ENCODE data around the gene ATXN2.

DNA sequence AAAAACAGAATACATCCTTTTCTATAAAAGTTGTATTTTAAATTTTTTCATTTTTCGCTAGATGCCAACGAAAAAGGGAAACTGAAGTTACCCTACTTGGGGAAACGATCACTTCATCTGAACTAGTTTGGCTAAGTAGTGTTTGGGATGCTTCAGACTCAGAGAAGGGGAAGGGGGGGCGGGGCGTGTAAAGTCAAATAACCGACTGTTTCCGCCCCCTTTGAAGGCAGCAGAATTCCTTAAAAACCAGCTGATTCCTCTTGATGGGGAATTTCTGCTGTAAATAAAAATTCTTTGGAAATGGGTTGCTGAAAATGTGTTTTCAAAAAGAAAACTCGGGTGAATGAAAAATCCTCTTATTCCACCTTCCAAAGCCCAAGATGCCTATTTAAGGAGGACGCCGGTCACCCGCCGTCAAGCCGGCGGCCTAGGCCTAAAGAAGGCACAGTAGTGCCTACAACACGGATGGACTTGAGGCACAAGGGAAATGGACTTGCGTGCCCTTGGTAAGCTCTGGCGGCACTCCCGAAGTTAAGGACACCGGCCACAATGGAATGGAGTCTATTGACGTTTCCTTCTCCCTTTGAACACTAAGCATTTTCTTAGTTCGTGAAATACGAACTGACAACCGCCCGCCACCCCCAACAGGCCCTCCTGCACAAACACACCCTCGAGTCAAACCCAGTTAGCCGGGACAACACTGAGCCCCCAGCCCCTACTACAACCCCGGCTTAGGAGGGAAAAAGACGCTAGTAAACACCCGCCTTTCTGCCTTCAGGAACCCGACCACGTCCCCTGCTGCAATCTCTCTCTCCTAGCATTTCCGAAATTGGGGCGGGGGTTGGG lies 1.9 kb downstream of the ATXN2 start:
- peak; percentile 42; the same call in 1 of the 2 replicates for TF ChIP-seq TAF1 (IDR thresholded peaks at IDR 0.05; ENCODE audit: low read depth)
- TF ChIP-seq YY1 (IDR thresholded peaks at IDR 0.05; ENCODE audit: low read depth): no peak
- TF ChIP-seq, protein P1, sequence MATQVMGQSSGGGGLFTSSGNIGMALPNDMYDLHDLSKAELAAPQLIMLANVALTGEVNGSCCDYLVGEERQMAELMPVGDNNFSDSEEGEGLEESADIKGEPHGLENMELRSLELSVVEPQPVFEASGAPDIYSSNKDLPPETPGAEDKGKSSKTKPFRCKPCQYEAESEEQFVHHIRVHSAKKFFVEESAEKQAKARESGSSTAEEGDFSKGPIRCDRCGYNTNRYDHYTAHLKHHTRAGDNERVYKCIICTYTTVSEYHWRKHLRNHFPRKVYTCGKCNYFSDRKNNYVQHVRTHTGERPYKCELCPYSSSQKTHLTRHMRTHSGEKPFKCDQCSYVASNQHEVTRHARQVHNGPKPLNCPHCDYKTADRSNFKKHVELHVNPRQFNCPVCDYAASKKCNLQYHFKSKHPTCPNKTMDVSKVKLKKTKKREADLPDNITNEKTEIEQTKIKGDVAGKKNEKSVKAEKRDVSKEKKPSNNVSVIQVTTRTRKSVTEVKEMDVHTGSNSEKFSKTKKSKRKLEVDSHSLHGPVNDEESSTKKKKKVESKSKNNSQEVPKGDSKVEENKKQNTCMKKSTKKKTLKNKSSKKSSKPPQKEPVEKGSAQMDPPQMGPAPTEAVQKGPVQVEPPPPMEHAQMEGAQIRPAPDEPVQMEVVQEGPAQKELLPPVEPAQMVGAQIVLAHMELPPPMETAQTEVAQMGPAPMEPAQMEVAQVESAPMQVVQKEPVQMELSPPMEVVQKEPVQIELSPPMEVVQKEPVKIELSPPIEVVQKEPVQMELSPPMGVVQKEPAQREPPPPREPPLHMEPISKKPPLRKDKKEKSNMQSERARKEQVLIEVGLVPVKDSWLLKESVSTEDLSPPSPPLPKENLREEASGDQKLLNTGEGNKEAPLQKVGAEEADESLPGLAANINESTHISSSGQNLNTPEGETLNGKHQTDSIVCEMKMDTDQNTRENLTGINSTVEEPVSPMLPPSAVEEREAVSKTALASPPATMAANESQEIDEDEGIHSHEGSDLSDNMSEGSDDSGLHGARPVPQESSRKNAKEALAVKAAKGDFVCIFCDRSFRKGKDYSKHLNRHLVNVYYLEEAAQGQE (IDR thresholded peaks at IDR 0.05; ENCODE audit: low read depth): no peak
- TF ChIP-seq CREB1 (IDR thresholded peaks at IDR 0.05; ENCODE audit: low read depth): no peak
- TF ChIP-seq EP300 (IDR thresholded peaks at IDR 0.05; ENCODE audit: borderline replicate concordance): no peak
- TF ChIP-seq, protein P2, sequence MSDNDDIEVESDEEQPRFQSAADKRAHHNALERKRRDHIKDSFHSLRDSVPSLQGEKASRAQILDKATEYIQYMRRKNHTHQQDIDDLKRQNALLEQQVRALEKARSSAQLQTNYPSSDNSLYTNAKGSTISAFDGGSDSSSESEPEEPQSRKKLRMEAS (IDR thresholded peaks at IDR 0.05): no peak
- no peak for TF ChIP-seq CEBPB (IDR thresholded peaks at IDR 0.05)
- no peak for TF ChIP-seq ZBTB7A (IDR thresholded peaks at IDR 0.05; ENCODE audit: low read depth)
- TF ChIP-seq EGR1 (IDR thresholded peaks at IDR 0.05): no peak
- no peak for TF ChIP-seq RAD21 (IDR thresholded peaks at IDR 0.05; ENCODE audit: low read depth)
- TF ChIP-seq TCF12 (IDR thresholded peaks at IDR 0.05; ENCODE audit: low read depth): no peak

Measured in Ishikawa (cell line).